CD14-positive monocyte (primary cell): ENCODE measurements around the gene CELF1. TPM values are rescaled to one million over a fixed set of nuclear protein-coding genes. Genes with fewer than 3 reads are reported as not detected.

ENCODE experiments used
- DNase-seq, 3 donors: peaks; one replicate each; pipeline ENCODE4 v3.0.0-alpha.2; 2011 to 2022
- H2AFZ ChIP-seq: 2 replicates; pipeline ENCODE4 v1.6.0; 2012; ENCODE audit warnings: mild to moderate bottlenecking, low read depth, low read length, inconsistent platforms; ENCODE audit not compliant: insufficient read depth, poor library complexity, severe bottlenecking
- H3K27ac ChIP-seq, 2 donors: 1 replicate in 1 of 2; 2 replicates in 1 of 2; pipeline ENCODE4 v1.5.1; 2012 to 2013; ENCODE audit warnings: low read length in 2 of 2, control low read depth in 1 of 2, inconsistent platforms in 1 of 2, low read depth in 1 of 2, mild to moderate bottlenecking in 1 of 2
- H3K27me3 ChIP-seq, 2 donors: one replicate each; pipeline versions ENCODE4 v1.6.0 to v1.6.1; 2011 to 2013; ENCODE audit warnings: low read length in 2 of 2; ENCODE audit not compliant: control insufficient read depth in 2 of 2, insufficient read depth in 2 of 2
- H3K36me3 ChIP-seq, 2 donors: replicated peaks in 1 of 2; 1 replicate in 1 of 2; 2 replicates in 1 of 2; pipeline versions ENCODE4 v1.5.1 to v1.6.1; 2012 to 2013; ENCODE audit warnings: low read length in 2 of 2, control low read depth in 1 of 2, inconsistent platforms in 1 of 2, mild to moderate bottlenecking in 1 of 2; ENCODE audit not compliant: insufficient read depth in 2 of 2, control insufficient read depth in 1 of 2
- H3K4me1 ChIP-seq, 2 donors: 1 replicate in 1 of 2; 2 replicates in 1 of 2; pipeline versions ENCODE4 v1.5.1 to v1.6.1; 2012 to 2013; ENCODE audit warnings: low read length in 2 of 2, control low read depth in 1 of 2, inconsistent platforms in 1 of 2, mild to moderate bottlenecking in 1 of 2, moderate library complexity in 1 of 2; ENCODE audit not compliant: insufficient read depth in 2 of 2, control insufficient read depth in 1 of 2
- H3K4me2 ChIP-seq: replicated peaks from 2 replicates; pipeline ENCODE3; 2012; ENCODE audit warnings: low read length, moderate library complexity, mild to moderate bottlenecking; ENCODE audit not compliant: poor library complexity, severe bottlenecking; ENCODE audit errors: extremely low read depth
- H3K4me3 ChIP-seq, 3 experiments: fragments of 200-600 bp in 1 of 3; sonication (generic) in 1 of 3; replicated peaks in 1 of 3; 1 replicate in 2 of 3; 2 replicates in 1 of 3; pipeline ENCODE4 v1.5.1; 2011 to 2013; ENCODE audit warnings: low read length in 3 of 3, mild to moderate bottlenecking in 3 of 3, control low read depth in 2 of 3, low read depth in 2 of 3, inconsistent platforms in 1 of 3, moderate library complexity in 1 of 3
- H3K79me2 ChIP-seq: 2 replicates; pipeline ENCODE4 v1.6.0; 2012; ENCODE audit warnings: mild to moderate bottlenecking, control low read depth, inconsistent platforms, low read length, moderate library complexity; ENCODE audit not compliant: insufficient read depth
- H3K9ac ChIP-seq: 2 replicates; pipeline ENCODE4 v1.6.0; 2017; ENCODE audit warnings: low read length, mild to moderate bottlenecking; ENCODE audit not compliant: insufficient read depth, poor library complexity, severe bottlenecking
- H3K9me3 ChIP-seq, 2 donors: replicated peaks in 1 of 2; 1 replicate in 1 of 2; 2 replicates in 1 of 2; pipeline versions ENCODE4 v1.5.1 to v1.6.1; 2012 to 2013; ENCODE audit warnings: low read length in 2 of 2, control low read depth in 1 of 2; ENCODE audit not compliant: control insufficient read depth in 1 of 2, insufficient read depth in 1 of 2
- H4K20me1 ChIP-seq: 2 replicates; pipeline ENCODE4 v1.6.0; 2012; ENCODE audit warnings: mild to moderate bottlenecking, low read length, control low read depth, moderate library complexity; ENCODE audit not compliant: insufficient read depth
- H3K27ac Mint-ChIP-seq, 7 donors: one replicate each; pipeline ENCODE4 v1.8.0; 2020; ENCODE audit warnings: mild to moderate bottlenecking in 7 of 7, mixed read lengths in 7 of 7, moderate library complexity in 6 of 7, inconsistent platforms in 2 of 7
- H3K27me3 Mint-ChIP-seq, 3 donors: one replicate each; pipeline ENCODE4 v1.8.0; 2021 to 2022; ENCODE audit warnings: low read depth in 3 of 3, mild to moderate bottlenecking in 3 of 3, mixed read lengths in 3 of 3, moderate library complexity in 3 of 3, inconsistent platforms in 1 of 3
- H3K36me3 Mint-ChIP-seq, 2 donors: one replicate each; pipeline ENCODE4 v1.8.0; 2020; ENCODE audit warnings: mixed read lengths in 2 of 2, inconsistent platforms in 1 of 2, mild to moderate bottlenecking in 1 of 2
- H3K4me1 Mint-ChIP-seq: one replicate; pipeline ENCODE4 v1.8.0; 2020; ENCODE audit warnings: mild to moderate bottlenecking, mixed read lengths
- H3K4me3 Mint-ChIP-seq, 2 donors: one replicate each; pipeline ENCODE4 v1.8.0; 2020; ENCODE audit warnings: mild to moderate bottlenecking in 2 of 2, mixed read lengths in 2 of 2, moderate library complexity in 1 of 2
- H3K9me3 Mint-ChIP-seq, 7 donors: one replicate each; pipeline ENCODE4 v1.8.0; 2020 to 2022; ENCODE audit warnings: mixed read lengths in 7 of 7, mild to moderate bottlenecking in 6 of 7, moderate library complexity in 6 of 7, inconsistent platforms in 2 of 7
- CTCF ChIP-seq: fragments of 200-600 bp; IDR thresholded peaks from one replicate; pipeline ENCODE4 v1.8.0; 2022; ENCODE audit warnings: antibody characterized with exemption, mild to moderate bottlenecking
- WGBS: methylation state at CpG from one replicate; pipeline ENCODE4 v1.1.5; 2013; ENCODE audit warnings: missing lambda C conversion rate; ENCODE audit not compliant: insufficient coverage; 5-methylcytosine and 5-hydroxymethylcytosine counted together
- intact Hi-C, 2 donors: fragments of 100-400 bp; cut with micrococcal nuclease; formaldehyde crosslinking; loops; one replicate each; pipeline versions ENCODE4 v1.15.0 to v1.15.1; 2023
- polyA plus RNA-seq, 3 donors: library from polyadenylated mRNA; depleted of rRNA in 1 of 3; unstranded in 2 of 3; stranded (reverse) in 1 of 3; fragments of 300-500 nt in 2 of 3; fragments of >200 nt in 1 of 3; fragmentation: Illumina TruSeq in 2 of 3; gene quantifications; 1 replicate in 2 of 3; 2 replicates in 1 of 3; pipeline ENCODE4 v1.2.3, GENCODE V29; 2012 to 2021

CELF1 gene
- polyA plus RNA-seq, 3 donors, result 27.2 to 117 (median 39.9) TPM

DNA sequence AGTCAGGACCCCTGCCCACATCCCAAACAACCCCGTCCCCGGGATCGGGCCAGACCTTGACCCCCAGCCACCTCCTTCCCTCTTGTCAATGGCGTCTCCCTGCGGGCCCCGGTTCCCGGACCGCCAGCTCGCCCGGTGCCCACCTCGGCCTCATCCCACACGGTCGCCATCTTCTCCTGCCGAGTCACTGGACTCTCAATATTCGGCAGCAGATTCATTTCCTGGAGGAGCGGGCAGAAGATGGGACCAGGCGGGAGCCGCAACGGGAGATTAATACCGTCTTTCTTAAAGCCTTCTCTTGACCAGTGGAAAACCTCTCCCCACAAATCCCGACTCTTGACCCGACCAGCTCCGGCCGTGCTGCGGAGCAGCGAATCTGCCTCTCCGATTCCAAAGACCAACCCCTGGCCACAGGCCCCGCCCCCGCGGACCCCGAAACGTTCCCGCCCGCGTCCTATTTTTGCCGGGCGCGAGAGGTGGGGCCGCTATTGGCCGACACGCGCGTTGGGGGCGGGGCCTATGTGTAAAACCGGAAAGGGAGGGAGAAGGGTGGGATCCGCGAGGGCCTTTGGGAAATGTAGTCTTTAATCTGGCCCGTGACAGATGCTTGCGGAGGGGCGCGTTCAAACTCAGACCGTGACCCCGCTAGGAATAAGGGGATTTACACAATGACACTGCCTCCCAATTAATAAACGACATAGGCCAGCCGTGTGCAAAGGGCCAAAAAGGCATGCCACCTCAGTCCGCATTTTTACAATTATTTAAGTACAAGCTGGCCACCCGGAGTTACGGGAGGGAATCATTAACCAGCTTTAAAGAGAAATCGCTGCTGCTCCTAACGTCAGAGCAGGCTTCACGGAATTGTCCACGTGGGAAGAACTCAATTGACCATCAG, 126.6 kb downstream of the CELF1 start, which contains the start of gene PSMC3:
Gene PSMC3 (minus strand): TSS at position 378 of the 895 bp plus-strand sequence. CDS start 160 bp downstream, at position 218.
- Histone ChIP-seq H3K9ac (peak within 1 kb of the TSS; percentile 92), H3K27me3 (no peaks in the 10 kb centered on the region), H3K9me3 (no peaks in the 10 kb centered on the region), H3K36me3 (peaks cover 23 to 38% of the 10 kb centered on the region in 2 donors), H4K20me1 (no peaks in the 10 kb centered on the region), H3K4me1 (peaks cover 13 to 20% of the 10 kb centered on the region in 2 donors), H3K4me3 (peak within 1 kb of the TSS; percentile 89 to 99 (median 96)), H3K27ac (peak within 1 kb of the TSS; percentile 61 to 95), H2AFZ (peak within 1 kb of the TSS; percentile 89), H3K4me2 (peak within 1 kb of the TSS; percentile 82), H3K79me2 (peaks cover 23% of the 10 kb centered on the region)
- under 1% methylated on average over 54 of the region's 62 CpGs for whole genome bisulfite sequencing
- TF ChIP-seq CTCF, result no peak
- Mint-ChIP-seq H3K27me3 (peaks cover 0 to 4% (median 1%) of the 10 kb centered on the region in 3 donors), H3K9me3 (no peaks in the 10 kb centered on the region), H3K36me3 (peaks cover 30 to 39% of the 10 kb centered on the region in 2 donors), H3K4me3 (peak within 1 kb of the TSS; percentile 99), H3K4me1 (peaks cover 15% of the 10 kb centered on the region), H3K27ac (peak within 1 kb of the TSS; percentile 90 to 99 (median 97))
- intact Hi-C loops, result loop anchor here (1.0 to 5.0 kb wide), 4 partner anchors 18 to 249 kb away; partner anchors contain the start of genes ARFGAP2 (in 1 of the 2), KBTBD4 (in 1 of the 2), NDUFS3 (in 1 of the 2) and SLC39A13 (in 1 of the 2)
- peak; percentile 92 to 96 (median 94) for DNase-seq

DNA sequence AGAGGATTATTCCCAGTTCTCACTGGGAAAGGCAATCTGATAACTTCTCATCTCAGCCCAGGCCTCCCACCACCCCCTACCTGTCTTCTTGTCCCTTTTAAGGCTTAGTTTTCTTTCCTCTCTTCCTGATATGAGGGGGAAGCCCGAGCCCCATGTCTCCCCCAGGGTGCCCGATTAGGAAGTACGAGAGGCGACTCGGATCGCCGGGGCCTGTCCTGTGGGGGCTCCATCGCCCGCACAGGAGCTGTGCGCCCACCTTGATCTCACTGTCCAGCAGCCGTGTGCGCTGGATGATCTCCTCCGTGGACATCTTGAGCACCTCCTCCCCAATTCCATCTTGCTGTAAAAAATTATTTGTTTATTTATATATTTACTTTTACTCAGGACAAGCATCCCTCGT, 127.3 kb downstream of the CELF1 start:
- Histone ChIP-seq H3K36me3 (peaks cover 28 to 45% of the 10 kb centered on the region in 2 donors), H4K20me1 (no peaks in the 10 kb centered on the region), H3K27ac (peak overlapping the region; percentile 61 to 95), H3K4me3 (peak overlapping the region; percentile 89 to 99 (median 96)), H3K4me1 (peaks cover 13 to 20% of the 10 kb centered on the region in 2 donors), H3K9me3 (no peaks in the 10 kb centered on the region), H3K9ac (peak overlapping the region; percentile 92), H3K27me3 (no peaks in the 10 kb centered on the region), H2AFZ (peak overlapping the region; percentile 89), H3K4me2 (peak overlapping the region; percentile 82), H3K79me2 (peaks cover 23% of the 10 kb centered on the region)
- Mint-ChIP-seq H3K27me3 (peaks cover 0 to 3% (median 1%) of the 10 kb centered on the region in 3 donors), H3K4me1 (peaks cover 15% of the 10 kb centered on the region), H3K4me3 (peak overlapping the region; percentile 99), H3K27ac (peak overlapping the region in 6 of 7 donors; percentile 96 to 99 (median 98)), H3K36me3 (peaks cover 34 to 46% of the 10 kb centered on the region in 2 donors), H3K9me3 (no peaks in the 10 kb centered on the region)
- TF ChIP-seq CTCF, result no peak
- WGBS, result 0% methylated on average over 1 of the region's 14 CpGs
- no peak for DNase-seq
- intact Hi-C loops, result loop anchor here (1.0 to 5.0 kb wide), 4 partner anchors 17 to 248 kb away; partner anchors contain the start of genes ARFGAP2 (in 1 of the 2), KBTBD4 (in 1 of the 2), NDUFS3 (in 1 of the 2) and SLC39A13 (in 1 of the 2)
